WTC11 (cell line): ENCODE results near the gene GNAL. TPM values are rescaled to one million over a fixed set of nuclear protein-coding genes. Genes with fewer than 3 reads are reported as not detected.

Source experiments
- ATAC-seq: fragments of 200-7000 bp; cut with Tn5 transposase; 2 replicates; pipeline ENCODE4 v1.10.0; 2021; ENCODE audit warnings: mild to moderate bottlenecking, moderate library complexity
- CTCF ChIA-PET: fragments of 300-600 bp; sonication (Branson Sonifier 250); formaldehyde crosslinking; loops from one replicate; lab custom pipeline; 2021; ENCODE audit warnings: antibody characterized with exemption; lab: Charles Lee
- POLR2A ChIA-PET: fragments of 350-600 bp; sonication (Branson Sonifier 250); formaldehyde crosslinking; loops from one replicate; lab custom pipeline; 2021; ENCODE audit warnings: antibody characterized with exemption; lab: Charles Lee
- DNase-seq: peaks from one replicate; pipeline ENCODE4 v3.0.0; 2021; ENCODE audit warnings: low spot score
- H3K27ac Mint-ChIP-seq: 2 replicates; pipeline ENCODE4 v1.8.0; 2021; ENCODE audit warnings: mixed read lengths
- H3K27me3 Mint-ChIP-seq: 2 replicates; pipeline ENCODE4 v1.8.0; 2021; ENCODE audit warnings: low read depth, mild to moderate bottlenecking, moderate library complexity, mixed read lengths
- H3K36me3 Mint-ChIP-seq: 2 replicates; pipeline ENCODE4 v1.8.0; 2021; ENCODE audit warnings: mixed read lengths
- H3K4me1 Mint-ChIP-seq: 2 replicates; pipeline ENCODE4 v1.8.0; 2022; ENCODE audit warnings: mixed read lengths
- H3K4me3 Mint-ChIP-seq: 2 replicates; pipeline ENCODE4 v1.8.0; 2021; ENCODE audit warnings: mild to moderate bottlenecking, moderate library complexity, mixed read lengths
- H3K9me3 Mint-ChIP-seq: 2 replicates; pipeline ENCODE4 v1.8.0; 2021; ENCODE audit warnings: mixed read lengths
- AR ChIP-seq: fragments of 250-450 bp; sonication (Bioruptor Pico); IDR thresholded peaks from 2 replicates; pipeline ENCODE4 v1.9.0; 2021; ENCODE audit warnings: mild to moderate bottlenecking
- ATF1 ChIP-seq: sonication (generic); formaldehyde crosslinking; IDR thresholded peaks from 2 replicates; pipeline ENCODE4 v1.8.1; 2023; ENCODE audit warnings: mild to moderate bottlenecking, moderate library complexity, missing genetic modification reagents
- ATF6 ChIP-seq: sonication (generic); formaldehyde crosslinking; IDR thresholded peaks from 2 replicates; pipeline ENCODE4 v1.8.1; 2023; ENCODE audit warnings: mild to moderate bottlenecking, missing genetic modification reagents
- CBFB ChIP-seq: sonication (generic); formaldehyde crosslinking; IDR thresholded peaks from 2 replicates; pipeline ENCODE4 v1.8.1; 2022; ENCODE audit warnings: mild to moderate bottlenecking, low read depth, missing genetic modification reagents
- CREM ChIP-seq: sonication (generic); formaldehyde crosslinking; IDR thresholded peaks from 2 replicates; pipeline ENCODE4 v1.8.1; 2022; ENCODE audit warnings: mild to moderate bottlenecking, missing genetic modification reagents, moderate library complexity
- E2F5 ChIP-seq: sonication (generic); formaldehyde crosslinking; IDR thresholded peaks from 2 replicates; pipeline ENCODE4 v1.8.1; 2022; ENCODE audit warnings: mild to moderate bottlenecking, moderate library complexity, missing genetic modification reagents
- ERG ChIP-seq: fragments of 250-450 bp; sonication (Bioruptor Pico); IDR thresholded peaks from 2 replicates; pipeline ENCODE4 v1.8.0; 2021; ENCODE audit warnings: mild to moderate bottlenecking
- ETV6 ChIP-seq: sonication (generic); formaldehyde crosslinking; IDR thresholded peaks from 2 replicates; pipeline ENCODE4 v1.8.1; 2022; ENCODE audit warnings: mild to moderate bottlenecking, missing genetic modification reagents
- GABPB1 ChIP-seq: sonication (generic); formaldehyde crosslinking; IDR thresholded peaks from 2 replicates; pipeline ENCODE4 v1.8.1; 2023; ENCODE audit warnings: mild to moderate bottlenecking, missing genetic modification reagents
- MAX ChIP-seq: sonication (generic); formaldehyde crosslinking; IDR thresholded peaks from 2 replicates; pipeline ENCODE4 v1.8.0; 2022; ENCODE audit warnings: mild to moderate bottlenecking, missing genetic modification reagents
- NFATC4 ChIP-seq: fragments of 250-450 bp; sonication (Bioruptor Pico); IDR thresholded peaks from 2 replicates; pipeline ENCODE4 v1.9.0; 2021; ENCODE audit warnings: mild to moderate bottlenecking
- NFYB ChIP-seq: sonication (generic); formaldehyde crosslinking; conservative IDR thresholded peaks from 2 replicates; pipeline ENCODE4 v1.8.0; 2022; ENCODE audit warnings: low read depth, missing genetic modification reagents
- NR3C1 ChIP-seq: sonication (generic); formaldehyde crosslinking; conservative IDR thresholded peaks from 2 replicates; pipeline ENCODE4 v1.8.1; 2023; ENCODE audit warnings: low read depth, mild to moderate bottlenecking, missing genetic modification reagents
- OVOL2 ChIP-seq: fragments of 250-450 bp; sonication (Bioruptor Pico); IDR thresholded peaks from 2 replicates; pipeline ENCODE4 v1.9.0; 2021; ENCODE audit warnings: mild to moderate bottlenecking, borderline replicate concordance
- PREB ChIP-seq: sonication (generic); formaldehyde crosslinking; IDR thresholded peaks from 2 replicates; pipeline ENCODE4 v1.8.1; 2022; ENCODE audit warnings: mild to moderate bottlenecking, missing genetic modification reagents, moderate library complexity, borderline replicate concordance
- RORB ChIP-seq: fragments of 250-450 bp; sonication (Bioruptor Pico); IDR thresholded peaks from 2 replicates; pipeline ENCODE4 v1.9.0; 2021; ENCODE audit warnings: mild to moderate bottlenecking
- SMAD4 ChIP-seq: sonication (generic); formaldehyde crosslinking; IDR thresholded peaks from 2 replicates; pipeline ENCODE4 v1.8.0; 2022; ENCODE audit warnings: mild to moderate bottlenecking, missing genetic modification reagents
- TP53 ChIP-seq: sonication (generic); formaldehyde crosslinking; IDR thresholded peaks from 2 replicates; pipeline ENCODE4 v1.8.1; 2023; ENCODE audit warnings: mild to moderate bottlenecking, missing genetic modification reagents
- ZNF138 ChIP-seq: sonication (generic); formaldehyde crosslinking; conservative IDR thresholded peaks from 2 replicates; pipeline ENCODE4 v1.8.1; 2022; ENCODE audit warnings: mild to moderate bottlenecking, moderate library complexity, missing genetic modification reagents
- ZNF232 ChIP-seq: sonication (generic); formaldehyde crosslinking; IDR thresholded peaks from 2 replicates; pipeline ENCODE4 v1.8.0; 2022; ENCODE audit warnings: mild to moderate bottlenecking, missing genetic modification reagents
- ZNF317 ChIP-seq: sonication (generic); formaldehyde crosslinking; IDR thresholded peaks from 2 replicates; pipeline ENCODE4 v1.8.1; 2023; ENCODE audit warnings: low read depth, mild to moderate bottlenecking, moderate library complexity, missing genetic modification reagents, borderline replicate concordance
- ZNF671 ChIP-seq: fragments of 250-450 bp; sonication (Bioruptor Pico); IDR thresholded peaks from 2 replicates; pipeline ENCODE4 v1.8.0; 2021; ENCODE audit warnings: mild to moderate bottlenecking
- total RNA-seq: library from RNA; stranded (reverse); gene quantifications from 3 replicates; pipeline ENCODE4 v1.2.3, GENCODE V29; 2021
- TF ChIP-seq, protein P1 (sequence below): sonication (generic); formaldehyde crosslinking; IDR thresholded peaks from 2 replicates; pipeline ENCODE4 v1.8.0; 2023; ENCODE audit warnings: missing genetic modification reagents, mild to moderate bottlenecking, borderline replicate concordance
- TF ChIP-seq, protein P2 (sequence below): sonication (generic); formaldehyde crosslinking; IDR thresholded peaks from 2 replicates; pipeline ENCODE4 v1.8.1; 2023; ENCODE audit warnings: mild to moderate bottlenecking, missing genetic modification reagents, moderate library complexity
- TF ChIP-seq, protein P3 (sequence below): sonication (generic); formaldehyde crosslinking; IDR thresholded peaks from 2 replicates; pipeline ENCODE4 v1.8.0; 2022; ENCODE audit warnings: mild to moderate bottlenecking, missing genetic modification reagents

GNAL gene
- total RNA-seq, 1 experiment from 2014 or later, result 22.3 TPM

- TF ChIP-seq MAX (no peak), ATF1 (CRISPR knock-in tag) (no peak), ZNF232 (CRISPR knock-in tag) (no peak), E2F5 (CRISPR knock-in tag) (no peak), RORB (no peak), NFYB (CRISPR knock-in tag) (no peak), NR3C1 (CRISPR knock-in tag) (no peak), ZNF317 (CRISPR knock-in tag) (no peak), ERG (no peak), TP53 (no peak), PREB (no peak), OVOL2 (CRISPR knock-in tag) (no peak)
- TF ChIP-seq, protein P1, sequence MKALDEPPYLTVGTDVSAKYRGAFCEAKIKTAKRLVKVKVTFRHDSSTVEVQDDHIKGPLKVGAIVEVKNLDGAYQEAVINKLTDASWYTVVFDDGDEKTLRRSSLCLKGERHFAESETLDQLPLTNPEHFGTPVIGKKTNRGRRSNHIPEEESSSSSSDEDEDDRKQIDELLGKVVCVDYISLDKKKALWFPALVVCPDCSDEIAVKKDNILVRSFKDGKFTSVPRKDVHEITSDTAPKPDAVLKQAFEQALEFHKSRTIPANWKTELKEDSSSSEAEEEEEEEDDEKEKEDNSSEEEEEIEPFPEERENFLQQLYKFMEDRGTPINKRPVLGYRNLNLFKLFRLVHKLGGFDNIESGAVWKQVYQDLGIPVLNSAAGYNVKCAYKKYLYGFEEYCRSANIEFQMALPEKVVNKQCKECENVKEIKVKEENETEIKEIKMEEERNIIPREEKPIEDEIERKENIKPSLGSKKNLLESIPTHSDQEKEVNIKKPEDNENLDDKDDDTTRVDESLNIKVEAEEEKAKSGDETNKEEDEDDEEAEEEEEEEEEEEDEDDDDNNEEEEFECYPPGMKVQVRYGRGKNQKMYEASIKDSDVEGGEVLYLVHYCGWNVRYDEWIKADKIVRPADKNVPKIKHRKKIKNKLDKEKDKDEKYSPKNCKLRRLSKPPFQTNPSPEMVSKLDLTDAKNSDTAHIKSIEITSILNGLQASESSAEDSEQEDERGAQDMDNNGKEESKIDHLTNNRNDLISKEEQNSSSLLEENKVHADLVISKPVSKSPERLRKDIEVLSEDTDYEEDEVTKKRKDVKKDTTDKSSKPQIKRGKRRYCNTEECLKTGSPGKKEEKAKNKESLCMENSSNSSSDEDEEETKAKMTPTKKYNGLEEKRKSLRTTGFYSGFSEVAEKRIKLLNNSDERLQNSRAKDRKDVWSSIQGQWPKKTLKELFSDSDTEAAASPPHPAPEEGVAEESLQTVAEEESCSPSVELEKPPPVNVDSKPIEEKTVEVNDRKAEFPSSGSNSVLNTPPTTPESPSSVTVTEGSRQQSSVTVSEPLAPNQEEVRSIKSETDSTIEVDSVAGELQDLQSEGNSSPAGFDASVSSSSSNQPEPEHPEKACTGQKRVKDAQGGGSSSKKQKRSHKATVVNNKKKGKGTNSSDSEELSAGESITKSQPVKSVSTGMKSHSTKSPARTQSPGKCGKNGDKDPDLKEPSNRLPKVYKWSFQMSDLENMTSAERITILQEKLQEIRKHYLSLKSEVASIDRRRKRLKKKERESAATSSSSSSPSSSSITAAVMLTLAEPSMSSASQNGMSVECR, result no peak
Measured at GRCh38 chr18:11845654-11846053, 156.6 kb downstream of the GNAL start (continued).

- no peaks in the 10 kb centered on the region for H3K27me3 Mint-ChIP-seq
- ChIA-PET POLR2A (no interaction called here), CTCF (no interaction called here)
- no peak overlapping the region for H3K27ac Mint-ChIP-seq
- H3K4me3 Mint-ChIP-seq, result no peak overlapping the region
- H3K4me1 Mint-ChIP-seq, result peaks cover 17% of the 10 kb centered on the region
- no peaks in the 10 kb centered on the region for H3K9me3 Mint-ChIP-seq
- DNase-seq (no peak), ATAC-seq (no peak)
- H3K36me3 Mint-ChIP-seq, result peaks cover 2% of the 10 kb centered on the region; the same call in 1 of the 2 replicates
- no peak for TF ChIP-seq CREM (CRISPR knock-in tag)
- TF ChIP-seq, protein P2, sequence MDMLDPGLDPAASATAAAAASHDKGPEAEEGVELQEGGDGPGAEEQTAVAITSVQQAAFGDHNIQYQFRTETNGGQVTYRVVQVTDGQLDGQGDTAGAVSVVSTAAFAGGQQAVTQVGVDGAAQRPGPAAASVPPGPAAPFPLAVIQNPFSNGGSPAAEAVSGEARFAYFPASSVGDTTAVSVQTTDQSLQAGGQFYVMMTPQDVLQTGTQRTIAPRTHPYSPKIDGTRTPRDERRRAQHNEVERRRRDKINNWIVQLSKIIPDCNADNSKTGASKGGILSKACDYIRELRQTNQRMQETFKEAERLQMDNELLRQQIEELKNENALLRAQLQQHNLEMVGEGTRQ (CRISPR knock-in tag), result no peak
- TF ChIP-seq, protein P3, sequence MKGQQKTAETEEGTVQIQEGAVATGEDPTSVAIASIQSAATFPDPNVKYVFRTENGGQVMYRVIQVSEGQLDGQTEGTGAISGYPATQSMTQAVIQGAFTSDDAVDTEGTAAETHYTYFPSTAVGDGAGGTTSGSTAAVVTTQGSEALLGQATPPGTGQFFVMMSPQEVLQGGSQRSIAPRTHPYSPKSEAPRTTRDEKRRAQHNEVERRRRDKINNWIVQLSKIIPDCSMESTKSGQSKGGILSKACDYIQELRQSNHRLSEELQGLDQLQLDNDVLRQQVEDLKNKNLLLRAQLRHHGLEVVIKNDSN (CRISPR knock-in tag), result no peak
- no peak for TF ChIP-seq ETV6 (CRISPR knock-in tag)
- TF ChIP-seq NFATC4 (CRISPR knock-in tag), result no peak
- no peak for TF ChIP-seq NFYB (CRISPR knock-in tag)
- no peak for TF ChIP-seq CBFB
- TF ChIP-seq GABPB1, result no peak
- TF ChIP-seq AR (CRISPR knock-in tag), result no peak
- no peak for TF ChIP-seq ATF6 (CRISPR knock-in tag)
- no peak for TF ChIP-seq ZNF671
- no peak for TF ChIP-seq ZNF138
- TF ChIP-seq SMAD4 (CRISPR knock-in tag), result no peak
Measured at GRCh38 chr18:11847811-11848210, 158.7 kb downstream of the GNAL start.
